HG03060 (cell line): ENCODE data around the gene CCDC160.

Experiments used
- ATAC-seq: cut with Tn5 transposase; IDR thresholded peaks from one replicate; pipeline ENCODE4 v1.9.1; 2021; ENCODE audit warnings: low read depth, moderate number of reproducible peaks; ENCODE audit not compliant: unreplicated experiment

The CCDC160 gene

DNA sequence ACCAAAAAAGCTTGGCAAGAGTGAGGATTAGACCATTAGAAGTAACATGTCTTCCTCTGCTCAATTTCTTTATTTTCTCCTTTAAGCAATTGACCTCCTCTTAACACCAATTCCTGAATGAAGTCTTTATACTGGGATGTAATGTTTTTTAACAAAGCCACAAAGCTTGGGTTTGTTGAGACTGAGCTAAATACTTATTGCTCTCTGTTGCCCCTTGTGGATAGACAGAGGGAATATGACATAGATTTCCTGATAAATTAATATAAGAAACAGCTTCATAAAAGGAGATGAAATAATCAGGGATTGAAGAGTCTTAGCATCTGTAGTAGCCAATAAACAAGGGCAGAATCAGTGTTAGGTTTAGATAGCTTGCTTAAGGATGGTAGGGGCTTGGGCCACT is 57.6 kb downstream of the CCDC160 start:
- no peak for ATAC-seq
